Left renal pelvis (tissue), 4 donors: ENCODE measurements around the gene S100A2. TPM values are rescaled to one million over a fixed set of nuclear protein-coding genes. Genes with fewer than 3 reads are reported as not detected.
A peak's percentile ranks its signal among the peaks of the same experiment; 100 is the strongest.
"Not testable (repeated sequence)": the region's sequence is repeated elsewhere in the genome, so short reads cannot be mapped to it uniquely, and the experiment has no call there.

Experiments
- DNase-seq, 4 donors: peaks; one replicate each; pipeline ENCODE4 v3.0.0-alpha.2; 2013; ENCODE audit warnings: low read depth in 4 of 4, low spot score in 3 of 4
- polyA plus RNA-seq, 4 donors: library from polyadenylated mRNA; unstranded; fragments of 120-200 nt; gene quantifications; one replicate each; pipeline ENCODE4 v1.2.1, GENCODE V29; 2013; ENCODE audit not compliant: insufficient read length in 4 of 4

The S100A2 gene
- polyA plus RNA-seq, 4 donors, result 1.4 to 11.8 (median 7.7) TPM

GRCh38 chr1:153566414-153567371 is 1.0 kb upstream of the S100A2 start:
- peak in 1 of 4 donors; percentile 72 for DNase-seq

DNA sequence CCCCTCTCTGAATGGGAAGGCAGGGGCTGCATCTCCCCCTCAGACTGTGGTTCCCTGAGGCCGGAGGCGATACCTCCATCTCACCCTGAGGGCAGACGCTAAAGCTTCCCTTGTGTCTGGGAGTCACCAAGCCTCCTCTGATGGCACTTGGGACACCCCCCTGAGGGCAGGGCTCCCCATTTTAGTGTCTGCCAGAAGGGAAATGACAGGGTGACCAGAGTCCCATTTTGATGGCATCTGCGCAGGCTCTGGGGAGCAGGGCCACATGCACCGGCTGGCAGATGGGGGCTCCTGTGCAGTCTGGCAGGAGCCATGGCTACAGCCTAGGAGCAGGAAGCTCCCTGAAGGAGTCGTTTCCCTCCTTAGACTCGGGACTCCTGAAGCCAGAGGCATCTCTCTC is 1.7 kb downstream of the S100A2 start:
- DNase-seq, result no peak

DNA sequence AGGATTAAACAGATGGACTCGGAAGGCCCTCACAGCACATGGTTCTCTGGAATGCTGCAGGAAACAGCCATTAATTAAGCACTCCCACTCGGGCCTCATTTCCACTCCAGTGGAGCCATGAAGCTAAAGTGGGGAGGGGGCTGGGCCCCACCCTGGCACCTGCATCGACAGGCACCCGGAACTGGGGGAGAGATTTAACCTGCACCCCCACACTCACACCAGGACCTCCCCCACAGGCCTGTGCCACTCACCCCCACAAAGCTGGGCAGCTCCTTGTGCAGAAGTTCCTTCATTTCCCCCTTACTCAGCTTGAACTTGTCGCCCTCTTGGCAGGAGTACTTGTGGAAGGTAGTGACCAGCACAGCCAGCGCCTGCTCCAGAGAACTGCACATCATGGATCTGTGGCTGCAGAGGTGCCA is 2.2 kb downstream of the S100A2 start:
- DNase-seq, result no peak

GRCh38 chr1:153562021-153562420 is 3.6 kb downstream of the S100A2 start:
- not testable (repeated sequence) for DNase-seq

DNA sequence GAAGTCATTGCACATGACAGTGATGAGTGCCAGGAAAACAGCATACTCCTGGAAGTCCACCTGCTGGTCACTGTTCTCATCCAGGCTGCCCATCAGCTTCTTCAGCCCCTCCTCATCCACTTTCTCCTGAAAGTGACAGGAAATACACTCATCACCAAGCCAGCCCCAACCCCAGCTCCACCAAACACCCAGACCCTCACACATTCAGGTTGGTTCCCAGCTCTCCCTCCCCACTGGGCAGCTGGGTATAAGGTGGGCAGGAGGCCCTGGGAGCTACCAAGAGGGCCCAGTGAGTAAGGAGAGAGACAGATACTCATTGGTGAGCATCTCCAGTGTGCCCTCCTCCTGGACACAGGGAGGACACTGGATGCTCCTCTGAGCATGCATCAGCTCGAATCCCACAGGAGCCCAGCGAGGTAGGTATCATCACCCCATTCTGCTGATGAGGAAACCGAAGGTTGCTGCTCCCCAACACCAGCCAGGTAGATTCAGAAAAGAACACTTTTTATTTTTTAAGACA is 4.1 kb downstream of the S100A2 start:
- DNase-seq, result no peak

GRCh38 chr1:153560771-153561465 is 4.7 kb downstream of the S100A2 start:
- DNase-seq, result no peak

- no peak for DNase-seq
These were observed 5.4 kb downstream of the S100A2 start for GRCh38 chr1:153560241-153560640.

DNA sequence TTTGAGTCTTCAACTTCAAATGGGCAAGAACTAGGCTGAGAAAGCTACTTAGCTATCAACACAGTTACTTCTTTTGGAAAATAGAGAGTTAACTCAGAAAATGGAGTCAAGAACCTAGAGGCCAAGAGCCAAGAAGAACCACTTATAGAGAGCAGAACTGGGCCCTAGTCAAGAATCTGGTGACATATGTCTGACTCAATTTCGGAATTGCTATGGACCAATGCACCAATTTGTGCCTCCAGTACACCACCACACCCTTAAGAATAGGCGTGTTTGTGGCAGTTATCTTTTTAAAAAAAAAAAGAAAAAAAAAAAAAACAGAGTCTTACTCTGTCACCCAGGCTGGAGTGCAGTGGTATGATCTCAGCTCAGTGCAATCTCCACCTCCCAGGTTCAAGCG is 7.8 kb downstream of the S100A2 start:
- no peak for DNase-seq

- no peak for DNase-seq
These were observed 9.3 kb downstream of the S100A2 start for GRCh38 chr1:153556348-153556747.

GRCh38 chr1:153553830-153554541 is 11.7 kb downstream of the S100A2 start:
- DNase-seq, result no peak

DNA sequence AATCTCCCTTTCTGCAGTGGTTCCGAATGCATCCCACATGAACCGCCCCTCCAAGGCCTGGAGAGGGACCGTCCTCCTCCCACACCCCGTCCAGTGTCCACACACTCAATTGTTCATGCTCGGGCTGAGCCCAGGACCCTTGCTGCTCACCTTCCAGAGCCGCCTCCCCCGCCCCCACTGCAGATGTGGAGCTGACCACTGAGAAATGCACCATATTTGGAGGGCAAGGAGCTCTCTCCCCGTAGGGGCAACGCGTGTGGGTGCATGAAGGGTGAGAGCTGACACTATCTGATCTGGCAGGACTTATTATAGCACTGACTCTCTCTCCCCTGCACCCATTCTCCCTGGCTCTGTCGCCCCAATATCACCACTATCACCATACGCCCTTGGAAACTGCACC is 12.5 kb downstream of the S100A2 start:
- no peak for DNase-seq

DNA sequence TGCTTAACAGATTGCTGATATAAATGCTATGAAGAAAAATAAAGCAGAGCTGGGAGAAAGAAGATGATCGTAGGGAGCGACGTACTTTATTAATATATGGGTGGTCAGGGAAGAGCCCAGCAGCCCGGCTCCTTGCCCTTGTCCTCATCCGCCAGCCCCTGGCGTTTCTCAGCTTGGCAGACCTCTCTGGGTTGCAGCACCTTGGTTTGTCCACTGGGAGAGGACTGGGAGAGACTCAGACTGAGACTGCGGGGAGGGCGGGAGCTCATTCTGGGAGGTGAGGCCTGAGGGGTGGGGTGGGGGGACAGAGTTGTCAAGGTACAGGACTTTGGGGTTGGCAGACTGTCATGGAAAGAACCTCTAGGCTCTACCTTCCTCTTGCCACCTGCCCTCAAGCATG is 13.3 kb downstream of the S100A2 start:
- DNase-seq, result no peak

DNA sequence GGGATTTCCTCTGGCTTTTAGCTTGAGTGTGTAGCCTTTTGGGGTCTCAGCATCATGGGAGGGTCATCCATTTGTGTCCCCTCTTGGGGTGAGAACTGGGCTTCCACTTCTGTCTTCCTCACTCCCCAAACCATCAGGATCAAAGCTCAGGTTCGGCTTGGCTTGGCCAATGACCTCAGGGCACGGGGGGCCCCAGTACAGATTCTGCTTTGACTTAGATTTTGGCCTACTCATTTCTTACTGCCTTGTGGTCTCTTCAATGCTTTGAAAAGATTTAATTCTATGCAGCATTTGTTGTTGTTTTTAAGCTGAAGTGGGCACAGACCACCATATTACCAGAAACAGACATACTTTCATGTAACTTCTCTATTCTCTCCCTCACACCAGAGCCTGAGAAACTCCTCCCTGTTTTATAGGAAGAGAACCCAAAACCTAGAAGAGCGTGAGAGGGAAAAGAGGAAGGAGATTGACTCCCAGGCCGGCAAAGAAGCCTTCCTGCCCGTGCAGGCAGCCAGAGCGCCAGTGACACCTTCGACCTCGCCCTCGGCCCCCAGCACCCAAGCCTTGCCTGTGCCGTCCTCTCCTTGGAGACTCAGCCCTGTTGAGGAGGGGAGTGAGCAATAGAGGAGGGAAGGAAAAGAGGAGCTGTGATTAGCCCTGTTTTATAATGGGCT is 14.7 kb downstream of the S100A2 start:
- no peak for DNase-seq

- no peak for DNase-seq
These were observed 15.3 kb downstream of the S100A2 start for GRCh38 chr1:153550398-153550758.

DNA sequence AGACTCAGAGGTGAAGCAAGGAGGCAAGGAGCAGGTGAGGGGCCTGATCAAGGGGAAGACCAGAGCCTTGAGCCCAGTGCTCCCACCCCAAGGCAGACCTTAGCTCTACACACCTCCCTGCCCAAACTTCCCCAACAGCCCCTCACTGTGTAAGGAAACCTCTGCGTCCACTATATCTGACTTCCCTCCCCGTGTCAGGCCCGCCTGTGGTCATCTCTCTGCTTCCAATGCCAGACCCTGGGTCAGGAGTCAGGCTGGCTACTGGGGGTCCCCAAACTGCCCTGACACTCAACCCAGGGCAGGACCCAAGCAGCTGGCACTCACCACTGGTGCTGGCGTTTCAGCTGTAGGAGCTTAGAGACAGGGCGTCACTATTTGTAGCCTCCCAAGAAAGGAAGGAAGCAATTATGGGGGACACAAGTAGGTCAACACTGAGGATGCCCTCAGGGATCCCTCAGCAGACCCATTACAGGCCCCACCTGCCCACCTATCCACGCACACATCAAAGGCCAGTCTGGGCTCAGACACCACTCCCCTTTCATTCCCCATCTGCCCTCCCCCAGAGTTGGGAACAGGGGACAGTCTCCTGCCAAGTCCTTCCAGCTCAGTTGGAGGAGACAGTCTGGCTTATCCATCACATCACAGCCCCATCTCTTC is 15.8 kb downstream of the S100A2 start:
- no peak for DNase-seq

DNA sequence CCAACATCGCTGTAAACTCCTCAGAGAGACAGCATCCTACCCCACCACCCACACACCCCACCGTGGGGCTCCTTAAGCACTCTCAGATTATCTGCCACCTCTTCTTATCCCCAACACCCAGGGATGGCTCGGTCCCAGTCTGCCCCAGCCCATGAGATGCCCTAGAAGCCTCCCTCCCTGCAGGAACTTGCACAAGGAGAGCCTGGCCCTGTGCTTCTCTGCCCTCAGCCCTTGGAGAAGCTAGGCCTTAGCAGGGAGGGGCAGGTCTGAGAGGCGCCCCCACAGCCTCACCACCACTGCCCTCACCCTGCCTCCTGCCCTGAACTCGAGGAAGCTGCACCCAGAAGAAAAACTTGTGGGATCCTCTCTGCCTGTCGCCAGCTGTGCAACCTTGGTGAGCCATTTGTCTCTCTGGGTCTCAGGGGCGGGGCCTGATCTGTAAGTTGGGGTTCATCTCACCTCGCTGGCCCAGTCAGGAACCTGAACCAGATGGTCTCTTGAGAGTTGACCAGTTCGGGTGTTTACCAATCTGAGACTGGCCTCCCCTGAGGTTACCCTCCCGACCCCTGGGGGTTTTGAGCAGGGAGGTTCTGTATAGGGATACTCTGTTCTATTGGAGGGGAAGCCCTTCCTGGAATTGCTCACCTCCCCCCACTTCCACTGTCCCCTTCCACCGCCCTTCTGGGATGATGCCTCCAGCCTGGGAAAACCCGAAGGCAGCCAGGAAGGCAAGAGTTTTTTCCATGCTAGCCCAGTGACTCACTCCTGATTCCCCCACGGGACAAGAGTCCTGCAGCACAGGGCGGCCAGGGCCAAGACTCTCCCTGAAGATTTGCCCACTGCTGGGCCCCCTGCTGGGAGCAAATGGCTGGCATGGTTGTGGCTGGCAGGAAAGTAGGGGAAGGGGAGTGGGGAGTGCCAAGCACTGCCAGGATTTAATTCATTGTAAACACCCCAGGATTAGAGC is 16.6 kb downstream of the S100A2 start, which contains the start of gene S100A3:
TSS of gene S100A3 (minus strand) at position 537 of the 967 bp plus-strand sequence. CDS start 773 bp downstream, outside the sequence.
- DNase-seq, result no peak

- no peak for DNase-seq
These were observed 17.8 kb downstream of the S100A2 start for GRCh38 chr1:153547560-153548551.
